ENCODE measurements around the gene FAM3C. TPM values are rescaled to one million over a fixed set of nuclear protein-coding genes. Genes with fewer than 3 reads are reported as not detected.

Gene FAM3C
- total and polyA plus RNA-seq, 4 donors, result 46.7 to 192 (median 159) TPM

DNA sequence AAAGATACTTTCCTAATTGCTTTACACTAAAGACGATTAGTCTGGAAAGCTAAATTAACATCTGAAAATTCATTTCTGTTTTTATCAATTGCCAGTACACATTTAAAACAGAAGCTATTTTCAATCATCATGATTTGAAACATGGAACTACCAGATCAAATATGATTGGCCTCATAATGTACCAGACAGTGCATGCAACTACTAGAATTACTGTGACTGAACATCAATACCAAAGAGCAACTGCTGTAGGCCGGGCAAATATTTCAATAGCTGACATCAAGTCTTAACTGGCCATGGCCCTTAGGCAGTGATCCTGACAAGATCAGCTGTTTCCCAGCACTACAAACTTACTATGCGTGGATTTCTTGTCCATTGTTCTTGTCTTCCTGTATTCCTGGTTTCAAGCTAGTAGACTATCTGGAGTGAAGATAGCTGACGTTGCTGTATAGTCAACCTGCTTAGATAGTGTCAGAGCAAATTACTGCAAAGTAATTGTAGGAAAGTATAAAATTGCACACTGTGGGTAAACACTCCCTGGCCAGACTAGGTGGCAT, 89.0 kb downstream of the FAM3C start:
- H3K27ac ChIP-seq (ENCODE audit: low read depth, low read length), result no peak overlapping the region
- H3K9me3 ChIP-seq (ENCODE audit: control insufficient read depth, insufficient read depth, low read length), result no peaks in the 10 kb centered on the region
- no peak overlapping the region for H3K4me3 ChIP-seq (ENCODE audit: low read depth, low read length)
- no peaks in the 10 kb centered on the region for H3K27me3 ChIP-seq (ENCODE audit: control insufficient read depth, insufficient read depth, low read length)
- no peaks in the 10 kb centered on the region for H3K36me3 ChIP-seq (ENCODE audit: control insufficient read depth, insufficient read depth, low read length)
- WGBS (ENCODE audit: insufficient coverage), result 70% methylated on average over 2 of the region's 4 CpGs
- DNase-seq (ENCODE audit: low read depth in 4 of 6, low spot score in 6 of 6), result no peak
- H3K4me1 ChIP-seq (ENCODE audit: control insufficient read depth, insufficient read depth, low read length), result no peaks in the 10 kb centered on the region

DNA sequence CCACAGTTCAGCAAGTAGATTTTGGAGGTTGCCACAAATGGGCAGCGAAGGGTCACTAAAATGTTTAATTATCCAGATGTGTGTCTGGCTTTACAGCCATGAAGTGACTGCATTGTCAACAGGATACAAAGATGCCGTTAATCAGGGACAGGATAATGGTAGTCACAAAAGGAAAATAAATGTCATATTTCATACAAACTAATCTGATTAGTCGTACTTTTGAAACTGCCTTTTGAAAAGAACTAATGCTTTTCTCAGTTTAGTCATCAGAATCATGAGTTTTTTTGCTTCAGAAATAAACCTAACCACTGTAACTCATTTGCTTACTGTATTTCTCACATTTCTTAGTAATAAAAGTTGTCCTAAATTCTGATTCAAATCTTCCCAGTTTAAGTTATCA, 89.5 kb downstream of the FAM3C start:
- no peak for DNase-seq (ENCODE audit: low read depth in 4 of 6, low spot score in 6 of 6)
- WGBS (ENCODE audit: insufficient coverage), result 90% methylated on average over 1 of the region's 3 CpGs
- Histone ChIP-seq H3K27ac (ENCODE audit: low read depth, low read length) (no peak overlapping the region), H3K9me3 (ENCODE audit: control insufficient read depth, insufficient read depth, low read length) (no peaks in the 10 kb centered on the region), H3K4me1 (ENCODE audit: control insufficient read depth, insufficient read depth, low read length) (no peaks in the 10 kb centered on the region), H3K36me3 (ENCODE audit: control insufficient read depth, insufficient read depth, low read length) (no peaks in the 10 kb centered on the region), H3K4me3 (ENCODE audit: low read depth, low read length) (no peak overlapping the region), H3K27me3 (ENCODE audit: control insufficient read depth, insufficient read depth, low read length) (no peaks in the 10 kb centered on the region)

DNA sequence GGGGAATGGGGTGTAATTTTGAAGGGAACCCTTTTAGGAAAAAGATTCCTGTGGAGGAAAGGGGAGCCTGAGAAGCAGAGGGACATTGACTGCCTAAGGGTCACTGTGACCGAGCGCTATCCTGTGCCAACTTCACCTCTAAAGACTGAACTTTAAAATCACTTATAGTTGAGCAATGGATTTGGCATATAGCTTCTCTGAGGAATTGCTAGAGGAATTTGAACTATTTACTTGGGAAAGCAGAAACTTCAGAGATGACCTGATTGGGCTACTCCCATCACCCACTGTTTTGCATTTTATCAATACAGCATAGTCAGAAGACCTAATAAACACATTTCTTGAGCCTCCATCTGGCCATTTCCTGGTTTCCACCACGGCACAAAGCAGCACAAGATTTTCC, 91.0 kb downstream of the FAM3C start:
- Histone ChIP-seq H3K27ac (ENCODE audit: low read depth, low read length) (no peak overlapping the region), H3K9me3 (ENCODE audit: control insufficient read depth, insufficient read depth, low read length) (no peaks in the 10 kb centered on the region), H3K4me1 (ENCODE audit: control insufficient read depth, insufficient read depth, low read length) (no peaks in the 10 kb centered on the region), H3K4me3 (ENCODE audit: low read depth, low read length) (no peak overlapping the region), H3K27me3 (ENCODE audit: control insufficient read depth, insufficient read depth, low read length) (no peaks in the 10 kb centered on the region), H3K36me3 (ENCODE audit: control insufficient read depth, insufficient read depth, low read length) (no peaks in the 10 kb centered on the region)
- WGBS (ENCODE audit: insufficient coverage), result no CpG with 5 or more reads among the region's 3 CpGs
- DNase-seq (ENCODE audit: low read depth in 4 of 6, low spot score in 6 of 6), result no peak

DNA sequence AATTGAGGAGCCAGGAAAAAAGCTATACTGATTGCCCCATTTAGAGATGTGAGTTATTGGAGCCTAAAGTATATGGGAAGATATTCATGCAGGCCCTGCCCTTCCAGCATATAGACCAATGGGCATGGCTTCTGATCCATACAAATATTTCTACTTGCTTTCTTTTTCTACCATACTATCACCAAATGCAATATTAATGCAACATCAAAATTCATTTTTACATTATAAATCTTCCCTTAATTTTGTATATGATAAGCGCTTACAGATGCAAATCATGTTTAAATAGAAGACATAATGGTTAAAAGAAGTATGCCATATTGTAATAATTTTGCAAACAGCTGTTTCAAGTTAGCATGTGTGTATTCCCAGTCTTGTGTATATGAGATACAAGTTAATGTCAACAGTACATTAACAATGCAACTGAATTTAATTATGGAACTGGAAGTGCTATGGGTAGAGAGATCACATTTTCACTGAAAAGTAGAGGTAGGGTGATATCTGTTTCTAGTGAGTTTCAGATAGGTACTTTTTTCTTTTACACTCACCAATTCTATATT, 91.9 kb downstream of the FAM3C start:
- no CpG with 5 or more reads among the region's 1 CpG for WGBS (ENCODE audit: insufficient coverage)
- Histone ChIP-seq H3K4me3 (ENCODE audit: low read depth, low read length) (no peak overlapping the region), H3K27ac (ENCODE audit: low read depth, low read length) (no peak overlapping the region), H3K27me3 (ENCODE audit: control insufficient read depth, insufficient read depth, low read length) (no peaks in the 10 kb centered on the region), H3K4me1 (ENCODE audit: control insufficient read depth, insufficient read depth, low read length) (no peaks in the 10 kb centered on the region), H3K36me3 (ENCODE audit: control insufficient read depth, insufficient read depth, low read length) (no peaks in the 10 kb centered on the region), H3K9me3 (ENCODE audit: control insufficient read depth, insufficient read depth, low read length) (no peaks in the 10 kb centered on the region)
- no peak for DNase-seq (ENCODE audit: low read depth in 4 of 6, low spot score in 6 of 6)

DNA sequence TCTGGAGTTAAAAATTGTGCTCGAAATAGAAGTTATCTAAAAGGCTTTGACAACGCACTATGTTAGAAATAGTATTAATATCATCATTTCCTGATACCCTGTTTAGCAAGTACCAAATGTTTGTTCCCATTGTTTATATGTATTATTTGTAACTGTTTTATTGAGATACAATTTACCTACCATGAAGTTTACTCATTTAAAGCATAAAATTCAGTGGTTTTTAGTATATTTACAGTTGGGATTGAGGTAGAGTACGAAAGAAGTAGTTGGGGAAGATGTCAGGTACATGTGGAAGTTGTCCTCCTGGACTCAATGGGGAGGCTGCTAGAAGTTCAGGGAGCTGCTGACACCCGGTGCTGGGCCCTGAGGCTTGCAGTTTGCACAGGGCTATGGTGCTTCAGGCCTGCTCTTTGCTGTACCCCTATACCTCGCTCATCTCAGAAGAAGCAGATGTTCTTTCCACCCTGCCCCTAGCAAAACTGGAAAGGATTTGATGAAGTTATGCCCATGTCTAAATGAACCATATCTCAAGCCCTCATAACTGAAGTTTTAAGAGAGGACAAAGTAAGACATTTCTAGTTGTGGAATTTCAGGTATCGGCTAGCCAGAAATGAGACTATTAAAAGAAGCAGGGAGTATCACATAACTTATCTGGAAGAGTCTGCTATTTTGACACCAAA, 92.5 kb downstream of the FAM3C start:
- H3K36me3 ChIP-seq (ENCODE audit: control insufficient read depth, insufficient read depth, low read length), result no peaks in the 10 kb centered on the region
- H3K4me3 ChIP-seq (ENCODE audit: low read depth, low read length), result no peak overlapping the region
- WGBS (ENCODE audit: insufficient coverage), result 75% methylated on average over 2 of the region's 6 CpGs
- H3K27me3 ChIP-seq (ENCODE audit: control insufficient read depth, insufficient read depth, low read length), result no peaks in the 10 kb centered on the region
- H3K9me3 ChIP-seq (ENCODE audit: control insufficient read depth, insufficient read depth, low read length), result no peaks in the 10 kb centered on the region
- H3K4me1 ChIP-seq (ENCODE audit: control insufficient read depth, insufficient read depth, low read length), result no peaks in the 10 kb centered on the region
- no peak overlapping the region for H3K27ac ChIP-seq (ENCODE audit: low read depth, low read length)
- DNase-seq (ENCODE audit: low read depth in 4 of 6, low spot score in 6 of 6), result no peak

DNA sequence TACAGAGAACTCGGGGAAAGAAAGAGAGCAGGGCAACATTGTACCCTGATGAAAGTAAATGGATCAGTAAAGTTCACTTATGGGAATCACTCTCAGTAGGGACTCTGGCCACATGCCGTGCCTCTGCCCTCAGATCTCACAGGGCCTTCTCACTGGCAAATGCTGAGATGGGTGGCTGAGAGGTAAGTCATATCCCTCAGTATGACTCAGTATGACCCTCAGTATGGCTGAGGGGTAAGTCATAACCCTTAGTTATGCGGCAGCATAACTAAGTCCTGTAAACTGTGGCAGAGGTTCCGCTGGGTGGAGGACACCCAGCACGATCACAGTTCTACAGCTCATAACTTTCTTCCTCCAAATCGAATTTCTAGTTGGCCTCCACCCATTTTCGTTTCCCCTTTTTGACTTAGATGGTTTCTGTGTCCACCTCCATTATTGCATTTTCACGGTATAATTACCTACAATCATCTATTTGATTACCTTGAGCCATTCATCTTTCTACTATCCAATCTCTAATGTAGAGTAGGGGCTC, 93.8 kb downstream of the FAM3C start:
- Histone ChIP-seq H3K36me3 (ENCODE audit: control insufficient read depth, insufficient read depth, low read length) (no peaks in the 10 kb centered on the region), H3K27ac (ENCODE audit: low read depth, low read length) (no peak overlapping the region), H3K4me1 (ENCODE audit: control insufficient read depth, insufficient read depth, low read length) (no peaks in the 10 kb centered on the region), H3K4me3 (ENCODE audit: low read depth, low read length) (no peak overlapping the region), H3K27me3 (ENCODE audit: control insufficient read depth, insufficient read depth, low read length) (no peaks in the 10 kb centered on the region), H3K9me3 (ENCODE audit: control insufficient read depth, insufficient read depth, low read length) (no peaks in the 10 kb centered on the region)
- WGBS (ENCODE audit: insufficient coverage), result 81% methylated on average over 4 of the region's 8 CpGs
- DNase-seq (ENCODE audit: low read depth in 4 of 6, low spot score in 6 of 6), result no peak

DNA sequence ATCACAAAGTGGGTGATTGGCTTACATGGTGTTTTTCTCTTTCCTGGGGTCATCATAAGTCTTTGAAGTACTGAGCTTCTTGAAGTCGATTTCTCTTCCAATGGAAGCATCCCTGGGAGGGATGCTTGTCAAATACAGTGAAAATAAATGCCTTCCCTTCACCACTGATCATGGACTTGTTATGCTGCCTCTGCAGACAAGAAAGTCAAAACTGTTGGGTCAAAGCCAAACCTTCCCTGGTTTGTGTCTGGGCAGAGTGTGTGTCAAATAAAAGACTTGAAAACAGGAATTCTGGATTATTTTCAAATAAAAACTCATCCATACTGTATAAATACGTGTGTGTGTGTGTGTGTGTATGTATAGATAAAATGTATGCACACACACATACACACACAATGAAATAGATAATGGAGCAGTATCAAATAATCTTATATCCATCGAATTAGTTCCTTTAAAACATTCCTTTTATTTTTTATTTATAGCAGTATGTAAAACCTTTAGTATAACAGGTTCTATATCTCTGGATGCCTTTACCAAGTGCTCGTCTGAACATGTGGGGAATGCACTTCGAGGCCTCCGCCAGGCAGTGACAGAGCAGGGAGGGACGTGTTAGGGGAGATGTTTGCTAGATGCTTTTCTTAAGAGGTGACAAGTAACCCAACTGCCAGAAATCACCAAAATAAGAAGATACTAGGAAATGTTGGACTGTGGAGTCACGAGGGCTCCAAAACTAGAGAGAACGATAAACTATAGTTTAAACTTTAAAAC, 94.5 kb downstream of the FAM3C start:
- H3K36me3 ChIP-seq (ENCODE audit: control insufficient read depth, insufficient read depth, low read length), result no peaks in the 10 kb centered on the region
- peak in 1 of 6 donors; percentile 44 for DNase-seq (ENCODE audit: low read depth in 4 of 6, low spot score in 6 of 6)
- no peaks in the 10 kb centered on the region for H3K27me3 ChIP-seq (ENCODE audit: control insufficient read depth, insufficient read depth, low read length)
- no peaks in the 10 kb centered on the region for H3K9me3 ChIP-seq (ENCODE audit: control insufficient read depth, insufficient read depth, low read length)
- no peak overlapping the region for H3K27ac ChIP-seq (ENCODE audit: low read depth, low read length)
- 100% methylated on average over 2 of the region's 9 CpGs for WGBS (ENCODE audit: insufficient coverage)
- H3K4me3 ChIP-seq (ENCODE audit: low read depth, low read length), result no peak overlapping the region
- no peaks in the 10 kb centered on the region for H3K4me1 ChIP-seq (ENCODE audit: control insufficient read depth, insufficient read depth, low read length)

DNA sequence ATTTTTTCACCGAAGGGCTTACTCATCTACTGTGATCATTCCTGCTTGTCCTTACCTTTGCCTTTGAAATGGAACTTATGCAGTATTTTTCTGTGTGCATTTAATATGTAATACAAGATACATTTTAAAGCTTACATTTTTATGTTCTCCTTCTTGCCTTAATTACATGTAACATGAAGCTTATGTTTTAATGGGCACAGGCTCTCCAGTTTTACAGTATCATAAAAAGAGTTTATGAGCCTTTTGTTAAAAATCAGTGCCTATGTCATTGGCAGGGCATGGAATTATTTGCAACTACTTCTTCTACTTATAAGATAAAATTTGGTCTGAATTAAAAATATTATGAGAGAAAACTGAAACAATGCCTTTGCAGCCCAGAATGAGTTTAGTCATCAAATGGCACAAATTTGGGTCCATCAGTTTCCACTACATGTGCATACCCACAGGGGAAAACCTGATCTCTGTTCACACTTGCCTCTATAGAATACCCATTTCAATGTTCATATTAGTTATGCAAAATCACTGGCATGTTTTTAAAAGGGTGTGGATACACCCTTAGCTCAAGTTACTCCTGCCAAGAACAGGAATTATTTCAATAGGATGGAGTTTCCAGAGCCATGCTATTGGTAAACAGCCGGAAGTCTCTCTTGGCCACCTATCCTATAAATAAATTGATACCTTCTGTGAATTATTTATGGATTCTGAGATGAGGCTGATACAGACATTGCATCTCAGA, 95.3 kb downstream of the FAM3C start:
- no peak for DNase-seq (ENCODE audit: low read depth in 4 of 6, low spot score in 6 of 6)
- no peaks in the 10 kb centered on the region for H3K4me1 ChIP-seq (ENCODE audit: control insufficient read depth, insufficient read depth, low read length)
- no CpG with 5 or more reads among the region's 2 CpGs for WGBS (ENCODE audit: insufficient coverage)

More for the DNA sequence above, 95.3 kb downstream of the FAM3C start:
- H3K27ac ChIP-seq (ENCODE audit: low read depth, low read length), result no peak overlapping the region
- H3K9me3 ChIP-seq (ENCODE audit: control insufficient read depth, insufficient read depth, low read length), result no peaks in the 10 kb centered on the region
- no peaks in the 10 kb centered on the region for H3K27me3 ChIP-seq (ENCODE audit: control insufficient read depth, insufficient read depth, low read length)
- H3K4me3 ChIP-seq (ENCODE audit: low read depth, low read length), result no peak overlapping the region
- H3K36me3 ChIP-seq (ENCODE audit: control insufficient read depth, insufficient read depth, low read length), result no peaks in the 10 kb centered on the region
